ENCODE results near the gene PRDM16. TPM values are rescaled to one million over a fixed set of nuclear protein-coding genes. Genes with fewer than 3 reads are reported as not detected.

Gene PRDM16
- total RNA-seq, 1 experiment from 2014 or later: 6.1 TPM

- Histone ChIP-seq H3K27me3 (ENCODE audit: insufficient read depth, low read length) (peaks cover 13% of the 10 kb centered on the region; the same call in 1 of the 2 replicates), H3K36me3 (ENCODE audit: control insufficient read depth in 1 of 2, insufficient read depth in 2 of 2, low read length in 2 of 2) (no peaks in the 10 kb centered on the region), H3K9me2 (ENCODE audit: insufficient read depth) (no peaks in the 10 kb centered on the region), H3K9ac (ENCODE audit: low read length) (no peak overlapping the region), H4K20me1 (ENCODE audit: insufficient read depth) (no peaks in the 10 kb centered on the region), H3K4me3 (replicated peaks in 1 of 2; ENCODE audit: low read depth in 1 of 2, low read length in 2 of 2) (no peak overlapping the region), H3K9me3 (ENCODE audit: control insufficient read depth in 1 of 2, insufficient read depth in 1 of 2, low read depth in 1 of 2, low read length in 2 of 2) (no peaks in the 10 kb centered on the region), H2AFZ (ENCODE audit: low read depth, low read length, poor library complexity, severe bottlenecking) (no peak overlapping the region), H3K27ac (ENCODE audit: low read depth, low read length) (no peak overlapping the region), H3K79me2 (ENCODE audit: insufficient read depth, low read length) (no peaks in the 10 kb centered on the region), H3K4me2 (ENCODE audit: low read length) (no peak overlapping the region), H3K4me1 (ENCODE audit: control insufficient read depth in 1 of 2, insufficient read depth in 2 of 2, low read length in 2 of 2) (no peaks in the 10 kb centered on the region)
- CTCF ChIA-PET: no interaction called here
- POLR2A ChIA-PET: no interaction called here
- no TSS peak for BruUV-seq (replicated peaks)
- RAD21 ChIA-PET (ENCODE audit: low non-redundant PET in 1 of 2, low total read pairs in 2 of 2, uncharacterized antibody in 2 of 2, unreplicated experiment in 2 of 2): no interaction called here
- DNase-seq (ENCODE audit: low read depth, low spot score) (no peak), ATAC-seq (no peak)
- intact Hi-C loops (cut with micrococcal nuclease): no loop called here
- no peak for TF ChIP-seq TCF7L2 (IDR thresholded peaks at IDR 0.05; ENCODE audit: borderline replicate concordance, extremely low read depth, insufficient read depth, insufficient read length)
- TF ChIP-seq CEBPB (IDR thresholded peaks at IDR 0.05; ENCODE audit: low read depth): no peak
- TF ChIP-seq EGR1 (IDR thresholded peaks at IDR 0.05; ENCODE audit: low read depth): no peak
Observed at GRCh38 chr1:3053986-3054385, 15.0 kb upstream of the PRDM16 start.

- DNase-seq (ENCODE audit: low read depth, low spot score) (no peak), ATAC-seq (no peak)
- POLR2A ChIA-PET: no interaction called here
- Histone ChIP-seq H3K27ac (ENCODE audit: low read depth, low read length) (no peak overlapping the region), H3K4me2 (ENCODE audit: low read length) (no peak overlapping the region), H3K9me2 (ENCODE audit: insufficient read depth) (no peaks in the 10 kb centered on the region), H3K9me3 (ENCODE audit: control insufficient read depth in 1 of 2, insufficient read depth in 1 of 2, low read depth in 1 of 2, low read length in 2 of 2) (no peaks in the 10 kb centered on the region), H3K9ac (ENCODE audit: low read length) (no peak overlapping the region), H3K27me3 (ENCODE audit: insufficient read depth, low read length) (peaks cover 9% of the 10 kb centered on the region; the same call in 1 of the 2 replicates), H3K4me3 (replicated peaks in 1 of 2; ENCODE audit: low read depth in 1 of 2, low read length in 2 of 2) (no peak overlapping the region), H2AFZ (ENCODE audit: low read depth, low read length, poor library complexity, severe bottlenecking) (no peak overlapping the region), H3K4me1 (ENCODE audit: control insufficient read depth in 1 of 2, insufficient read depth in 2 of 2, low read length in 2 of 2) (no peaks in the 10 kb centered on the region), H4K20me1 (ENCODE audit: insufficient read depth) (no peaks in the 10 kb centered on the region), H3K79me2 (ENCODE audit: insufficient read depth, low read length) (no peaks in the 10 kb centered on the region), H3K36me3 (ENCODE audit: control insufficient read depth in 1 of 2, insufficient read depth in 2 of 2, low read length in 2 of 2) (no peaks in the 10 kb centered on the region)
- no TSS peak for BruUV-seq (replicated peaks)
- intact Hi-C loops (cut with micrococcal nuclease): no loop called here
- TF ChIP-seq FOSL1 (IDR thresholded peaks at IDR 0.05; ENCODE audit: low read depth) (no peak), EGR1 (IDR thresholded peaks at IDR 0.05; ENCODE audit: low read depth) (no peak), EZH2phosphoT487 (IDR thresholded peaks at IDR 0.05; ENCODE audit: borderline replicate concordance) (no peak), MAX (IDR thresholded peaks at IDR 0.05) (0 out of 2 replicates have a peak, but pooled peaks have one; percentile 22), EZH2 (IDR thresholded peaks at IDR 0.05) (no peak), SRF (IDR thresholded peaks at IDR 0.05; ENCODE audit: low read depth) (no peak)
- CTCF ChIA-PET: no interaction called here
- RAD21 ChIA-PET (ENCODE audit: low non-redundant PET in 1 of 2, low total read pairs in 2 of 2, uncharacterized antibody in 2 of 2, unreplicated experiment in 2 of 2): no interaction called here
Observed at GRCh38 chr1:3054474-3054873, 14.5 kb upstream of the PRDM16 start.
